IPS-20b (cell line): Measurements from ENCODE around the gene CCND1.

ENCODE experiments used
- H3K27ac ChIP-seq: one replicate; pipeline ENCODE4 v1.5.1; 2013; ENCODE audit warnings: low read length
- H3K27me3 ChIP-seq: 2 replicates; pipeline ENCODE4 v1.6.1; 2013; ENCODE audit warnings: mild to moderate bottlenecking, low read length, inconsistent platforms; ENCODE audit not compliant: insufficient read depth
- H3K36me3 ChIP-seq: 2 replicates; pipeline ENCODE4 v1.6.1; 2013; ENCODE audit warnings: low read depth, mild to moderate bottlenecking, inconsistent platforms, low read length, moderate library complexity; ENCODE audit not compliant: insufficient read depth
- H3K4me1 ChIP-seq: 2 replicates; pipeline ENCODE4 v1.6.1; 2013; ENCODE audit warnings: mild to moderate bottlenecking, control low read depth, inconsistent platforms, low read length, moderate library complexity; ENCODE audit not compliant: insufficient read depth
- H3K4me3 ChIP-seq: 2 replicates; pipeline ENCODE4 v1.5.1; 2013; ENCODE audit warnings: mild to moderate bottlenecking, low read length, inconsistent platforms
- H3K9ac ChIP-seq: 2 replicates; pipeline ENCODE4 v1.6.1; 2013; ENCODE audit warnings: low read depth, mild to moderate bottlenecking, inconsistent platforms, low read length, moderate library complexity
- H3K9me3 ChIP-seq: 2 replicates; pipeline ENCODE4 v1.6.1; 2013; ENCODE audit warnings: mild to moderate bottlenecking, low read depth, low read length, inconsistent platforms; ENCODE audit not compliant: insufficient read depth

Gene CCND1

DNA sequence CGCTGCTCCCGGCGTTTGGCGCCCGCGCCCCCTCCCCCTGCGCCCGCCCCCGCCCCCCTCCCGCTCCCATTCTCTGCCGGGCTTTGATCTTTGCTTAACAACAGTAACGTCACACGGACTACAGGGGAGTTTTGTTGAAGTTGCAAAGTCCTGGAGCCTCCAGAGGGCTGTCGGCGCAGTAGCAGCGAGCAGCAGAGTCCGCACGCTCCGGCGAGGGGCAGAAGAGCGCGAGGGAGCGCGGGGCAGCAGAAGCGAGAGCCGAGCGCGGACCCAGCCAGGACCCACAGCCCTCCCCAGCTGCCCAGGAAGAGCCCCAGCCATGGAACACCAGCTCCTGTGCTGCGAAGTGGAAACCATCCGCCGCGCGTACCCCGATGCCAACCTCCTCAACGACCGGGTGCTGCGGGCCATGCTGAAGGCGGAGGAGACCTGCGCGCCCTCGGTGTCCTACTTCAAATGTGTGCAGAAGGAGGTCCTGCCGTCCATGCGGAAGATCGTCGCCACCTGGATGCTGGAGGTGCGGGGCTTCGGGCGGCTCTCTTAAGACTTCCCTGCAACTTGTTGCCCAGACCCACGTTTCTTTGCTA lies at the start of gene CCND1:
Gene CCND1, plus strand, starts transcription at position 162 of the 587 bp plus-strand sequence. Its CDS starts 158 bp downstream, at position 320.
- peaks cover 37% of the 10 kb centered on the region for H3K27me3 ChIP-seq
- peak within 1 kb of the TSS; percentile 93 for H3K9ac ChIP-seq
- H3K4me1 ChIP-seq: peaks cover 3% of the 10 kb centered on the region; the same call in 1 of the 2 replicates
- H3K36me3 ChIP-seq: peaks cover 27% of the 10 kb centered on the region
- H3K4me3 ChIP-seq: peak within 1 kb of the TSS; percentile 92
- no peak within 1 kb of the TSS for H3K27ac ChIP-seq
- no peaks in the 10 kb centered on the region for H3K9me3 ChIP-seq

DNA sequence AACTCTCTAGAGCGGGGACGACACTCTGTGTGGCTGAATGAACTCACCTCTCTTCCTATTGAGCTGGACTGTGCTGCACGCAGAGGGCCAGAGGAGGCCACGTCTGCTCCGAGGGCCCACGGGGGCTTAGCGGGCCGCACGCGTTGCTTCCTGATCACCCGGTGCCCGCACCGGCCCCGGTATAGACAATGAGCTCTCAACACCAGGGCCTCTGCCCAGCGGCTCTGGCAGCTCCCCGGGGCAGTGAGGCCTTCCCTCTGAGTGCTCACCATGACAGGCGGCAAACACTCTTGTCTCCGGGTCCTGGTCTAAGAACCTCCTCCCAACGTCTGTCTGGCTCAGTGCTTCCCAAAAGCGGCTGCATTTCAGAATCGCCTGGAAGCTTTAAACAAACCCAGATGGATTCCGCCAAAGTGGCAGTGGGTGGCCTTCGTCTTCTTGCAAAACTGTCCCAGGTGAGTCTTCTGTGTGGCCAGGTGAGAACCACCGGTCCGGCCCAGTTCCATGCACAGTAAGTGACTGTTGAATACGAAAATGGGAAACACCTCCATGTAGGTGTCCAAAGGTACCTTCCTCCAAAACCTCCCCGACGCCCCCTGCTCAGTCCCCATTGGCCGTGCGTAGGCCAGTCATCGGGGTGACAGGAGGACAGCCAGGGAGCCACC lies 47.8 kb upstream of the CCND1 start:
- no peak overlapping the region for H3K27ac ChIP-seq
- H3K4me1 ChIP-seq: no peaks in the 10 kb centered on the region
- H3K4me3 ChIP-seq: no peak overlapping the region
- no peak overlapping the region for H3K9ac ChIP-seq
- no peaks in the 10 kb centered on the region for H3K9me3 ChIP-seq
- no peaks in the 10 kb centered on the region for H3K27me3 ChIP-seq
- H3K36me3 ChIP-seq: no peaks in the 10 kb centered on the region

DNA sequence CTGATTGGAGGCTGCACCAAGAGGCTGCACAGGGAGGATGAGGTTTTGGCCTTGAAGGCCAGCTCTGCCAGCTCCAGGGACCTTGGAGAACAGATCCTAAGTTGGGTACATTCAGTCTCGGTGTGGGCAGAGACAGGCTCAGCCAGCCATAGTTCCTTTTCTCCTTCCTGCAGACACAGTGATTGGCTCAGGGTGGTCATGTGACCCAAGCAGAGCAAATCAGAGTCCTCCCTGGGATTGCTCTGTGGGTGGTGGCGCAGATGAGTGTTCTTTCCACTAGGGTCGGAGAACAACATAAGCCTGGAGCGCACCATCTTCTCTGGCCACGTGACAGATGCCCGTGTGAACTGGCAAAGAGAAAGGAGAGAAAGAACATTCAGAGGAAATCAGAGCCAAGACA lies 47.1 kb upstream of the CCND1 start:
- Histone ChIP-seq H3K9me3 (no peaks in the 10 kb centered on the region), H3K9ac (no peak overlapping the region), H3K4me1 (no peaks in the 10 kb centered on the region), H3K27me3 (no peaks in the 10 kb centered on the region), H3K36me3 (no peaks in the 10 kb centered on the region), H3K4me3 (no peak overlapping the region), H3K27ac (no peak overlapping the region)

DNA sequence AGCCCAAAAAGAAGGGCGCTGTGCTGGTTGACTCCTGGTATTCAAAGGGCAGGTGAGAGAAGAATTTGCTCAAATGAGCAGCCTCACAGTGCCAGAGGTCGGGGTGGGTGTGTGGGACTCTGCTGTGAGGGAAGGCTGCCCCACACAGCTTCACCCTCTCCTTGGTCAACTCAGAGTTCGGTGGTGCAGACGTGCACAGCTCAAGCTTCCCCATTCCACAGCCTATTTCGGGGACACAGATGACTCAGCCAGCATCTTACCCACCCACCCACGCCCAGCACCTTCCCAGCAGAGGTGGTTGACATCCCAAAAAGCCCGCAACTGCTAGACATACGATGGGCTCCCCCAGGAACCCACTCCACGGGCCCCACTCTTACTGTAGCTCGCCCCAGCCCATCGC lies 46.5 kb upstream of the CCND1 start:
- H3K4me3 ChIP-seq: no peak overlapping the region
- H3K36me3 ChIP-seq: no peaks in the 10 kb centered on the region
- no peaks in the 10 kb centered on the region for H3K4me1 ChIP-seq
- no peak overlapping the region for H3K9ac ChIP-seq
- no peaks in the 10 kb centered on the region for H3K27me3 ChIP-seq
- no peak overlapping the region for H3K27ac ChIP-seq
- H3K9me3 ChIP-seq: no peaks in the 10 kb centered on the region

DNA sequence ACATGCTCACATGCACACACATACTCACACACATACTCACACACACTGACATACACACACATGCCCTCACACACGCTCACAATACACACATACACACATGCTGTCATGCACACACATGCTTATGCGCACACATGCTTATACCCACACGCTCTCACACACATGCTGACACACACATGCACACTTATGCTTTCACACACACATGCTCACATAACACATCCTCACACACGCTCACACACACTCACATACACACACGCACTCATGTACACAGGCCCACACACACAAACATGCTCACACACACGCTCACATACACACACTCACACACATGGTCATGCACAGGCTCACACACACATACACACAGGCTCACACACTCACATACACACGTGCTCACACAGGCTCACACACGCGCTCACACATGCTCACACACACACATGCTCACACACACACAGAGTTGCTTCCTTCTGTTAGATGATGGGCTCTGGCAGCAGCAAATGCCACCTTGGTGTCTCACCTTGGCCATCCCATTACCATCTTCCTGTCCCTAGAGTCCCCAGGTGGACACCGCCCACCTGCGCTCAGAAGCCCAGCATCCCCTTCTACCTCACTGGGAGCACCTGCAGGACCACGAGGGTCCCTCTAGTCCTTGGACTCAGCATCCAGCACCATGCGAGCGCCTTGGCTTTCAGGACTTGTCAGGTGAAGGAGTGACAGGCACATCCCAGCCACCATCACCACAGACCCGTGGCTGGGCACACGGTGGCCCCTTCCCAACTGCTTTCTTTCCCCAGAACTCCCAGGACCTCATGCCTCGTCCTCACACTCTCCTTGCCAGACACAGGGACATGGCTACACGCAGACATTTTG lies 44.9 kb upstream of the CCND1 start:
- no peaks in the 10 kb centered on the region for H3K27me3 ChIP-seq
- H3K9ac ChIP-seq: no peak overlapping the region
- H3K4me1 ChIP-seq: no peaks in the 10 kb centered on the region
- H3K9me3 ChIP-seq: no peaks in the 10 kb centered on the region
- H3K4me3 ChIP-seq: no peak overlapping the region
- no peaks in the 10 kb centered on the region for H3K36me3 ChIP-seq
- no peak overlapping the region for H3K27ac ChIP-seq

DNA sequence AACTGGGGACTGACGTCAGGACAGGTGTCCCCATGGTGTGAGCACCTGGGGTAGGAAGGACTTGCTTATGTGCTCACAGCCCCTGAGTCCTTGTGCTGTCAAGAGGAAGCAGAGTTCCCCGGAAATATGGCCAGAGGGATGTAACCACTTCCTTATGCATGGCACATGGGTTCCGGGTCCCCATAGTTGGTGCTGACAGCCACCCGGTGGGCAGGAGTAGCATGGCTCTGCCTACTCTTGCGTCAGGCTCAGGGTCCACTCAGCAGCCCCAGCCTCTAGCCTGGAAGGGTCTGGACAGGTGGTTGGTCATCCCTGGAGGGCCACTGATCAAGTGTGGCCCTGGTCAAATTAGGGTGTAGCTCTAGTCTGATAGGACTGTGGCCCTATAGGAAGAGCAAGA lies 42.8 kb upstream of the CCND1 start:
- H3K9ac ChIP-seq: no peak overlapping the region
- H3K9me3 ChIP-seq: no peaks in the 10 kb centered on the region
- H3K27me3 ChIP-seq: no peaks in the 10 kb centered on the region
- H3K4me3 ChIP-seq: no peak overlapping the region
- no peaks in the 10 kb centered on the region for H3K36me3 ChIP-seq
- H3K27ac ChIP-seq: no peak overlapping the region
- H3K4me1 ChIP-seq: peaks cover 7% of the 10 kb centered on the region; the same call in 1 of the 2 replicates

DNA sequence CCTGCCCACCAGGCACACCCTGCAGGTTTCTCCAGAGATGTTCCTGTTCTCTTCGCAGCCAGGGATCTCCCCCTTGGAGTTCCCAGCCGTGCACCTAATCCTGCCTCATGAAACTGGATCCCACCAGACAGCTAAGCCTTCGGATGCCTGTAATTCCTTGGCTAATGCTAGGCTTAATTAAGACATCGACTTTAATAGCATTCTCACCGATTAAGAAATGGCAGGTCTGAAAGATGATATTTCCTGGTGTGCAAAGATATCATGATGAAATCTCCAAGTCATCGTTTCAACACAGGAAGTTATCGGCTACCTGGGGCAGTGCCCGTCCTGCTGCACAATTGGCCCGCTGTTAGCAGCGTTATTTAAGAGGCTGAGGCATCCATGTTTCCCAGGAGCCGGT lies 41.5 kb upstream of the CCND1 start:
- Histone ChIP-seq H3K36me3 (no peaks in the 10 kb centered on the region), H3K9ac (no peak overlapping the region), H3K9me3 (no peaks in the 10 kb centered on the region), H3K4me1 (peaks cover 19% of the 10 kb centered on the region; the same call in 1 of the 2 replicates), H3K27ac (no peak overlapping the region), H3K4me3 (no peak overlapping the region), H3K27me3 (no peaks in the 10 kb centered on the region)

DNA sequence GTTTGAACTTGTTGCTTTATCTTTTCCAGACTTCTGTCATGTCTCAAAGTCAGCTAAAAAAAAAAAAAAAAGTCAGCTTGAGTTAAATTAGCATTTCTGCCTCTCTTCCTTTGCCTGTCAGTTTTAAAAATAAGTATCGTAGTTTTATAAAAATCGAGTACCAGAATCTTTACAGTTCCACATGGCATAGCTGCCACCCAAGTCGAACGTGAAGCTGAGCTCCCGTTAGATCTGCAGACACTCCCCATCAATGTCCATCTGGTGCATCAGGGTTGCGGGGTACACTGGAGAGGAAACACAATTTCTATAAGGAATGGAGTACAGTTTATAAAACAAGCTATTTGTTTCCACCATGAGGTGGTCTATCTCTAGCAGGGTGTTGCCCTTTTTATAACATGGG lies 41.0 kb upstream of the CCND1 start:
- H3K27me3 ChIP-seq: no peaks in the 10 kb centered on the region
- H3K9me3 ChIP-seq: no peaks in the 10 kb centered on the region
- no peak overlapping the region for H3K4me3 ChIP-seq
- no peak overlapping the region for H3K27ac ChIP-seq
- H3K36me3 ChIP-seq: no peaks in the 10 kb centered on the region
- no peak overlapping the region for H3K9ac ChIP-seq
- H3K4me1 ChIP-seq: peaks cover 19% of the 10 kb centered on the region; the same call in 1 of the 2 replicates

DNA sequence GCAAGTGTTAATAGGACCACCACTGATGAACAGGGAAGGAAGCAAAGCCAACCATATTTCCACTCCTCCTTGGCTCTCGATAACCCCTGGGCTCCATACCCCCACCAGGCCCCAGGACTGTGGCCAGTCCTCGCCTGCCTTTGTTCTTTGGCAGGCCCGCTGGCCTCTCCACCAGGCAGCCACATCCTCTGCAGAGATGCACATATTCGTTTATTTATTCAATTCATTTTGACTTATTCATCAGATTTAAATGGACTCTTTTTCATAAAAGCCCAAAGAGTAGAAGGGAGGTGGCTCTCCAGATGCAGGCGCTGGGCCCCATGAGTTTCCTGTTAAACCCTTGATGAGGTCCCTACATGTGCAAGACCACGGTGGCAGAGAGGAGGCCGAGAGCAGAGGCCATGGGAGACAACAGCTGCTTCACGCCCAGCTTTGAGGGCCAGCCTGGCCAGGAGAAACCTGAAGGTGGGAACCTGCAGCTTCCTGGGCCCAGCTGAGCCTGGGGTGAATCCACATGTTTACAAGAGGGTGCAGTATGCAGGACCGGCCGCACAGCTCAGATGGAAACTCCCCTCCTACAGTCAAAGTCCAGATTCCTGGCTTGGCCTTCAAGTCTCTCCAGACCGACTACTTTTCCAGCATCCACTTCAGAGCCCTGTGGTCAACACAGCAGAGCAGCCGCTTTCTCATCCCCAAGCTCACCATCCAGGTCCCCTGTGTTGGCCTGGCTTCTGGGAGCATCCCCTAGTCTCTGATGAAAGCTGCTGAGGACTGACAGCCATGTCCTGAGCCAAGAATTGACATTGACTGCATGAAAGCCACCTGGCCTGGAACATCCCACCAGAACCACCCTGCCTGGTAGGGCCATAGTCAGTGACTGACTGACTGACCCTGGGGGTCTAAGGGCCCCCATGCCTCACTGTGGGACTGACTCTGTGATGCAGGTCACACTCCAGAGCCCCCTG lies 39.7 kb upstream of the CCND1 start:
- H3K4me3 ChIP-seq: no peak overlapping the region
- no peak overlapping the region for H3K27ac ChIP-seq
- H3K27me3 ChIP-seq: no peaks in the 10 kb centered on the region
- no peaks in the 10 kb centered on the region for H3K36me3 ChIP-seq
- H3K9ac ChIP-seq: no peak overlapping the region
- H3K4me1 ChIP-seq: peaks cover 19% of the 10 kb centered on the region; the same call in 1 of the 2 replicates
- no peaks in the 10 kb centered on the region for H3K9me3 ChIP-seq

DNA sequence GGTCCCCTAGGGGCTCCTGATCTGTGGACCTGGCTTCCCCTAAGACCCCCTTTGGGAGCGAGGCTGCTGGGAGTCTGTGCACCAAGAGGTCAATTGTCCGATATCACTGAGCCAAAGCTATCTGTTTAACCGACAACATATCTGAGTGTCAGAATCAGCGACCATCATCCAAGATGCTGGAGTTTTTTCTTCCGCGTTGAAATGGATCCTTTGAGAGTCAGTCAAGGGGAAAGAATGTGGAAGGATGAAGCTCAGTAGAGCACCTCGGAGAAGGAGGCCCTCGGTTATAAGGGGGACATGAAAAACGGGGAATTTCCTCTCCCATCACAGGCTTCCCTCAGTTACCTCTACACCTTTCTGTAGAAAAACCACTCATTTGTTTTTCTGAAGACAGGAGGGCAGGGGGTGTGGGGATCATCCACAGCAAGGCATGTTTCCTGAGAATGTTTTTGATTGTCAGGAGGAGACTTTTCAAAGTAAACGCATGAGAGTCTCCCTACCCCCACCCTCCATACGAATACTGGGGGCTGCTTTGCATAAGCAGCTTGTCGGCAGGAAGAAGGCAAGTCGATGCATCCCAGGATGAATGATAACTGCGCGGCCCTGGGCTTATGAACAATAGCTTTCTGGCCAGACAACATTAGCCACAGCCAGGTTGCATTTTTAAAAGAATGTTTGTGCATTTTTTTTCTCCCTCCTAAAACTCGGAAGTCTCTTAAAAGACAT lies 37.7 kb upstream of the CCND1 start:
- no peaks in the 10 kb centered on the region for H3K27me3 ChIP-seq
- H3K9ac ChIP-seq: peak overlapping the region; percentile 47; the same call in 1 of the 2 replicates
- no peaks in the 10 kb centered on the region for H3K9me3 ChIP-seq
- H3K4me1 ChIP-seq: peaks cover 19% of the 10 kb centered on the region; the same call in 1 of the 2 replicates
- no peak overlapping the region for H3K27ac ChIP-seq
- no peaks in the 10 kb centered on the region for H3K36me3 ChIP-seq
- peak overlapping the region; percentile 29; the same call in 1 of the 2 replicates for H3K4me3 ChIP-seq
